CD4-positive, alpha-beta T cell treated with Interleukin-6 for 4 hours (primary cell): ENCODE data around the gene MACROH2A2.
"Not testable (repeated sequence)": the region's sequence is repeated elsewhere in the genome, so short reads cannot be mapped to it uniquely, and the experiment has no call there.

Experiments used
- DNase-seq: peaks from one replicate; pipeline ENCODE4 v3.0.0-alpha.2; 2020; ENCODE audit warnings: mixed read lengths

MACROH2A2 gene

DNA sequence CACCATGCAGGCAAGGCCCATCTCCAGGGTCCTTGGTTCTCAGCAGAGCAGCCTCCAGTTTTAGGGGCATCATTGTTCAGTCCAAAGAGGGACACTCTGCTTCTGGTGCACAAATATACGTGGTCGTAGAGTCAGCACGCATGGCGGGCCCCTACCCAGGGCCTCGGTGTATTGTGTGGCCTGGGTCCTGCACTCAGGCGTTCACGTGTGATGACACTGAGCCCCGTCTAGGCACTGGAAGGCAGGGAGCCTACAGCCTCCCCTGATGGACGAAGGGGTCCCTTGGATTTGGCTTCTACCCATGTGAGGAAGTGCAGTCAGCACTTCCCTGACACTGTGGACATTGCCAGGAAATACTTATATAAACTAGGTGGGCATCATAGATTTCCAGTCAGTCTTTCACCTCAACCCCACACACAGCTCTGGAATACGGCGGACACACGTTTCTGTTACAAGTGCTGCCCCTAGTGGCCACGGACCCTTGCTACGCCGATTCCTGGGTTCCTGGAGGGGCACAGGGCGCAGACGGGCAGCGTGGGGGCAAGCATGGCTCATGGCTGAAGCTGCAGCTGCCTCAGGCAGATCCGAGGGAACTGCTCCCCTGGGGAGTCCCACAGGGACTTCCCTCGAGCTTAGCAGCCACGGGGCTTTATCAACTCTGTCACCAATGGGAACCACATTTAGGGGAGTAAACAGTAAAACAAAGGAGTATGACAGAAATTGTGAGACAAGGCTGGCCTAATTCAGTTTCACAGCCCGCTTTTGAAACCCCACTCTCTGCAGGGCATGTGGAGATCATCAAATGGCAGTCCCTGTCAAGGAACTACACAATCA, 54.5 kb downstream of the MACROH2A2 start:
- peak; percentile 9 for DNase-seq

DNA sequence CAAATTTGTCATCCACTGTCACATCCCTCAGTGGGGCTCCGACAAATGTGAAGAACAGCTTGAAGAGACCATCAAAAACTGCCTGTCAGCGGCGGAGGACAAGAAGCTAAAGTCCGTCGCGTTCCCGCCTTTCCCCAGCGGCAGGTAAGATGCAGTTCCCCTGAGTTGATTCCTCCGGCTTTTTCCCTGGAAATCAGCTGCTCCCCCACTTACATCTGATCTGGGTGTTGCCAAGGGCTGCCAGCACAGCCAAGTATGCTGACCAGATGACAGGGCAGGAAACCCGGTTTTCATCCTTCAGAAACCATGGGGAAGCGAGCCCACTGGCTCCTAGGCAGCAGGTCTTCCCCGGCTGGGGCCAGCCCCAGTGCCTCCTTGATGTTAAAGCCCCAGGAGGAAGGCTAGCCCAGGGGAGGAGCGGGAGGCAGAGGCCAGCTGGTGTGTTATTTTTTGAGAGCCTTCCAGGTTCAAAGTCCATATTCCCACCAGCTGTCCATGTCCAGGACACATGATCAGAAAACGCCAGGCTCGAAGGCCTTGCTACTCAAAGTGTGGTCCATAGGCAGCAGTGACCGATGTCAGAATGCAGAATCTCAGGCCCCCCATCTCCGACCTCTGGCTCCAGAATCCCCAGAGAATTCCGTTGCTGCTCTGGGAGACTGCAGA, 56.6 kb downstream of the MACROH2A2 start:
- no peak for DNase-seq

DNA sequence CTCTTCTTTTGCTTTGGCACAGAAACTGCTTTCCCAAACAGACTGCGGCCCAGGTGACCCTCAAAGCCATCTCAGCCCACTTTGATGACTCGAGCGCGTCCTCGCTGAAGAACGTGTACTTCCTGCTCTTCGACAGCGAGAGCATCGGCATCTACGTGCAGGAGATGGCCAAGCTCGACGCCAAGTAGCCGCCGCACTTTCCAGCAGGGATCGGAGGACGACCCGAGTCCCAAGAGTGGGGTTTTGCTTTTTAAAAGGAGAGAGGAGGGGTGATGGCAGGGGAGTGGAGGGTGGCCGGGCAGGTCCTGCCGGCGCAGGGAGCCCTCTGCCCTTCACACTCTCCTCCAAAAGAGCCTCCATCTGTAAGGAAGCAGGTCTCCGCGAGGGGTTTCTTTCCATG, 58.9 kb downstream of the MACROH2A2 start:
- DNase-seq = no peak

DNA sequence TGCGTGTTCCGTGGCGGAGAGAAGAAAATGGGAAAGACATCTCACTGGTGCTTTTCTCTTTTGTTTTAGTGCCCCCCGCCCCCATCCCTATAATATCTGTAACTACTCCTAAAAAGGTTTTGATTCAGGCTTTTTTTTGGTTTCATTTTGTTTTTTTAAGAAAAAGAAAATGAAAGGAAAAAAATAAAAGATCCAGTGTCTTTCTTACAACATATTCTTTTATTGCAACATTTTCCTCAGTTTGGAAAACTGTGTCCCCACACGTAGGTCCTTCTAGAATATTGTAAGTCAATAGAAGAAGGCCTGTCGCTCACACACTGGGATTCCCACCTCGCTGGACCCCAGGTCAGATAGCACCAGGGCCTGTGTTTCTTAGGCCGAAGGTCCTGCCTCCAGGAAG, 59.4 kb downstream of the MACROH2A2 start:
- DNase-seq = no peak

DNA sequence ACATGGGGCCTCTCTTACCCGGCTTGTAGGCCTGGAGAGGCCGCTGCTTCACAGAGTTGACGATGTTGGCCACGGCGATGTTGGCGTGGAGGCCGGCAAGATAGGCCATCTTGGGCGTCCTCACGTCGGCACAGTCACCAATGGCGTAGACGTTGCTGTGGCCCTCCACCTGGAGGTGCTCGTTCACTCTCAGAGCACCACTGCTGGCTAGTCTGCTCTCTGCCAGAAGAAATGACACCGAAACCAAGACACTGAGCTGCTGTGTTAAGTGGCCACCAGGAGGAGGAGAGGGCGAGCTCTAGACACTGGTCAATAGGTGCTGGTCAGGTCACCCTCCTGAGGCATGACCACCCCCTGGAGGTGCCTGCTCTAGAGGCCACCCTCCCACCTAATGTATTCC, 62.3 kb downstream of the MACROH2A2 start:
- DNase-seq = no peak

DNA sequence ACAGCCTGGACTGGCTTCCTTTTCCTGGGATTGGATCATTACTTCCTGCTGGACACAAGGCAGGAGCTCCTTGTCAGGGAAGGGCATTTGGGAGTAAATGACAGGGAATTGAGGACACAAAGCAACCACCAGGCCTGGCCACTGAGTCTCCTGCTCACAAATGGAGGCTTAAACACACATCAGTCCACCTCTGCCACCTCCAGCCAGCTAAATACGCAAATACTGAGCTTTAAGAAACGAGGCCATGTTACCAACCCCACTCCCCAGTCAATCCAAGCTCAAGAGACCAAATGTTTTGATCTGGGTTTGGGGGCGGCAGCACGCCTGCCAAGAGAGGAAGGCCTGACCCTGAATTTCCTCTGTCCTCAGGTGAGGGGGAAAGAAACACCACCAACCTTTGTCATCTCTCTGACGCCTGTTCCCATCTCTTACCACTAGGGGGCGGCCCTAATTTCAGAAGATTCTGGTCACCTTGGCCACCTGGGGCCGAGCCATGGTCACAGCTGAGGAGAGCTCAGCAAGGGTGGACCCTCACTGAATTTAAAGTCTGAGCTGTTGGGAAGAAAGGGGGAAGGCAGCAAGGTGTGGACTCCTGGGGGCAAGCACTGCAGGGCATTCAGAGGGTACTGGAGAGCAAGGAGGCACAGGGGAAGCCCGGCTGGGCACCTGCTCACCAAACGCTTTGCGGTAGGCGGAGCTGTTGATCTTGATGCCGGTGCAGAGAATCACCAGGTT, 63.5 kb downstream of the MACROH2A2 start:
- peak; percentile 66 for DNase-seq

DNA sequence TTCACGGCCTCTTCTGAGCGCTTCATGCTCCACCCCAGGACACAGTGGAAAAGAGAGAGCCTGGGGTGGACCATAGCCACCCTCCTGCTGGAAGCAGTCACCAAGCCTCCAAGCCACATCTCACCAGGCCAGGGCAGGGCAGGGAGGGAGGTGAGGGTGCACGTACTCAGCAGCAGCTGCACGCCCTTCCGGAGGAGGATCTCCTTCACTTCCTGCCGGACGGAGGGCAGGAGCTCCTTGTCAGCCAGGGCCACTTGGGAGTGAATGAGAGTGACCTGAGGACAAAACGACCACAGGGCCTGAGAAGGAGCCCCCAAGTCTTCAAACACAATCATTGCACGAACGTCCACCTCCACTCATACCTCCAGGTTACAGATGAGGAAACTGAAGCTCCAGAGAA, 65.0 kb downstream of the MACROH2A2 start:
- DNase-seq = no peak

DNA sequence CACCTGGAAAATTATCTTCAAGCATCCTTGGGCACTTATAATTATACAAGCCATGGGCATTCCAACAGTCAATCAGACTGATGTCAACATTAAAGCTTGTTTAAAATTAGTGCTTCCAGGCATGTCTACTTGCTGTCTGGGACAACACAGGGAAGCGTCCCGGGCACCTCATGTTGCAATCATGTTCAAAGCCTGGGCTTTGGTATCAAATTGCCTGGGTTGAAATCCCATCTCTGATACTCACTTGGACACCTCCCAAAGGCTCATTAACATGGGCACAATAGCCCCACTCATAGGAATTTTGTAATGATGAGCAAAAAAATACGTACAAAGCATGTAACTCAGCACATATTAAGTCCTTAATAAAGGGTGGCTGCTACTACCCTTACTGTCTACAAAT, 65.5 kb downstream of the MACROH2A2 start:
- DNase-seq = no peak

DNA sequence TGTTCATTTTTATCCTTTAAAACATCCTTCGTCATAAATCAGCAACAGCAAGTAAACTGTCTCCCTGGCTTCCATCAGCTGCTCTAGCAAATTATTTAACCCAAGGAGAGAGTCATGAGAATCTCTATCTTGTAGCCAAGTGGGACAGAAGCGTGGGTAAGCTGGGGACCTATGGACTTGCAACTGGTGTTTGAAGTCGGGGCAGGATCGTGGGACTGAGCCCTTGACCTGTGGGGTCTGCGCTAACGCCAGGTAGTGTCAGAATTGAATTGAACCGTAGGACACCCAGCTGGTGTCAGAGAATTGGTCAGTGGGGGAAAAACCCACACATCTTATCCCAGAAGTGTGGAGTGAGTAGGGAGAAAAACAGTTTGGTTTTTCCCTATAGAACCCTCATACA, 66.6 kb downstream of the MACROH2A2 start:
- no peak for DNase-seq

DNA sequence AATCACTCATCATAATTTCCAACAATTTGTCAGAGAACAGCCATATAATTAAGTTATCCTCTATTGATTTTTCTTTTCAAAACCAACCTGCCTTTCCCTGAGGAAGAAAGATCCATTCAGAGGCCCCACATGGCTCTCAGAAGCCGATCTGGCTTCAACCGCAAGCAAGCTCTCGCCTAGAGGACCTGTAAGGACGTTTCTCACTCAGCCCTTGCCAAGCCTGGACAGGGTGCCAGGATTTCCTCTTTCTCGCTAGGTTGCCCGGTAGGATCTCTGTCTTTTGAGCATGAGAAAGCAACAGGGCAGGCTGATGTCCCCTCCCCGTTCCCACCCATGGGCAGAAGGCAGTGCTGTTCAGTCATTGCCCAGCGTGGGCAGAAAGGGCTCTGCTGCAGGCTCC, 67.0 kb downstream of the MACROH2A2 start:
- no peak for DNase-seq

DNA sequence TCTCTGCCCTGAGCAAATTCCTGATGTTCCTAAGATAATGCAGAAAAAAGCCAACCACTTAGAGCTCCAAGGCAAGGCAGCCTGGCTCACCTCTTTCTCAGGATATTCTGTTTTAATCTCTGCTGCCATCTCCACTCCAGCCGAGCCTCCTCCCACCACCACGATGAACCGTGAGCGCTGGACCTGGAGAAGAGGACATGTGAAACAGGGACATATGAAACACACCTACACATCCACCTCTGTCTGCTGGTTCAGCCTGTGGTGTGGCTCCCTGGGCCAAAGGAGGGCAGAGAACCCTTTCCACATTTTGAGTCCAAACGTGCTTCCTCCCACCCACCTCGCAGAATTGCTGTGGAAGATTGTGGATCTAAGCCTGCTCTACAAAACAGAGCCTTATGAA, 67.8 kb downstream of the MACROH2A2 start:
- no peak for DNase-seq

DNA sequence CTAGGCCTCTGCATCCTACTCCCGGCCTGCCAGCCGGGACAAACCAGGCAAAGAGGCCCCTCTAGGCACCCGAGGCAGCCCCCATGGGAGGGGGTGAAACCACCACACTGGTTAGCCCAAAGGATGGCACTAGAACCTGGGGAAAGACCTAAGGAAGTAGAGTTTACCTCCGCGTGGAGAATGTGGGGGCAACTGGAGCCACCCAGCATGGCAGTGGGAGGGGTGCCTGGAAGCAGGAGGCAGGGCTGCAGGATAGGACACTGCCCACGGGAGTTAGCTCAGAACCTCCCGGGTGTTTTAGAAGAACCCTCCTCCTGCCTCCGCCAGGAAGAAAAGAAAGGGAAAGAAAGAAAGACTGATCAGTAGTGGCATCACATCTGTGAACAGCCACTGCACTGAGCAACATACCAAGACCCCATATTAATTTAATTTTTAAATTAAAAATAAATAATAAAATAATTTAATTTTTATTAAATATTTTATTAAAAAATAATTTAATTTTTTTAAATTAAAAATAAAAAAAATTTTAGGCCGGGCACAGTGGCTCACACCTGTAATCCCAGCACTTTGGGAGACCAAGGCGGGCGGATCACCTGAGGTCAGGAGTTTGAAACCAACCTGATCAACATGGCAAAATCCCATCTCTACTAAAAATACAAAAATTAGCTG, 68.8 kb downstream of the MACROH2A2 start:
- DNase-seq = no peak

DNA sequence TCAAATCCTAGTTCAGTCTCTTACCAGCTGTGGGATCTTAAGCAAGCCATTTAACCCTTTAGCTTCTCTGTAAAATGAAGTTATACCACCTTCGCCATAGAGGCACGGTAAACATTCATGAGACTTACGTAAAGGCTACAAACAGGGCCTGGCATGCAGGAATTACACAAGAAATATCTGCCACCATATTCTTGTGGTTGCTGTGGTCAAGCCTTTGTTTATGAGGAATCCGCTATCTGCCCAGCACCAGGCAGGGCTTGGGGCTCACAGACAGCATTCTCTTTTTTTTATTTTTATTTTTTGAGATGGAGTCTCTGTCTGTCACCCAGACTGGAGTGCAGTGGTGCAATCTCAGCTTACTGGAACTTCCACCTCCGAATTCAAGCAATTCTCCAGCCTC, 70.1 kb downstream of the MACROH2A2 start:
- DNase-seq = no peak

DNA sequence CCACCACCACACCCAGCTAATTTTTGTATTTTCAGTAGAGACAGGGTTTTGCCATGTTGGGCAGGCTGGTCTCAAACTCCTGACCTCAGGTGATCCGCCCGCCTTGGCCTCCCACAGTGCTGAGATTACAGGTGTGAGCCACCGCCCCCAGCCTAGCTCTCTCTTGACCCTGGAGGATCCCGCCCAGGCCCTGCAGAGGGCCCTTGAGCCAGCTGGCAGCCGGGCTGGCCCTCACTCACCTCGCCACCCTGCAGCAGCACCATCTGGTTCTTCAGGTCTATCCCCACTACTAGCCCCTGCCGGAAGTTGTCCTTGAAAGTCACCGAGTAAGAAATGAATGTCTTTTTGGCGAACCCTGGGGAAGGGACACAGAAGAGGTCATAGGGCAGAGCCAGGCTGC, 70.5 kb downstream of the MACROH2A2 start:
- not testable (repeated sequence) for DNase-seq

DNA sequence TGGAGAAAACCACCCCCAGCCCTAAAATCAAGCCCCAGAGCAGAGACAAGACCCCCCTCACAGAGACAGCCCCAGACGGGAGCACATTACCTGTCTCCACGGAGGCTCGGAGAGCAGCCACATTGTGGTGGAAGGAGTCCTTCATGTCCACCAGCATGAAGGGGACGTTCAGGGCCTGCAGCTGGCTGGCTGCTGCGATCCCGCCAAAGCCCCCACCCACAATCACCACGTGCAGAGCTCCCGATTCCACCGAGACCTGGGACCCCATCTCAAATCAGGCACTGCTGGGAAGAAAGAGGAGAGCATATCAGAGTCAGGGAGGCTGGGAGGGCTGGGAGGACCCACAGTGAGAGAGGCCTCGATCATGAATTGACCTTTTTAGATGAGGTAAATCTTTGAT, 71.2 kb downstream of the MACROH2A2 start:
- DNase-seq = no peak

DNA sequence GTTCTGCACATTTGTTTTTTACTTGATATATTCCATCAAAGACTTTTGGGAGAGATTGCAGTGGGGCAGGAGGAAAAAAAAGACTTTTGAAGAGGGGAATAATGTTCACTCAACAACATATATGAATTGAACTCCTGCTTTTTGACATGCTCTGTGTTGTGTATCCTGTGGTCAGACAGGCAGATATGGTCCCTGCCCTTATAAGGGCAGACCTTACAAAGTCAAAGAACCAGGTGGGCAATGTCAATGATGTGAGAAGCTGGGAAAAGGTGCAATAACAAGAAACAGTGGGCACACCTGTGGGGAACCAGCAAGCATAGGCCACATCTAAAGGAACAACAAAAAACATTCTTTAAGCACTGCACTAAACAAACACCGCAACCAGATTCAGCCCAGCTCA, 71.8 kb downstream of the MACROH2A2 start:
- DNase-seq = no peak

DNA sequence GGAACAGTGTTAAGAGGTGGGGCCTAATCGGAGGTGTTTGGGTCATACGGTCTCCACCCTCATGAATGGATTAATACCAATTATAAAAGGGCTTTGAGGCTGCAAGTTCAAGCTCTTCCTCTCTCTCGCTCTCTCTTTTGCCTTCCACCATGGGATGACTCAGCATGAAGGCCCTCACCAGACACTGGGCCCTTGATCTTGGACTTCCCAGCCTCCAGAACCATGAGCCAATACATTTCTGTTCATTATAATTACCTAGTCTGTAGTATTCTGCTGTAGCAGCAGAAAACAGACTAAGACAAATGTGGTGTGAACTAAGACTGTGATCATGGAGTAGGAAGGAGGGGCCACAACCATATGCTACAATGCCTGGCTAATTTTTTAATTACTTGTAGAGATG, 72.3 kb downstream of the MACROH2A2 start:
- no peak for DNase-seq

DNA sequence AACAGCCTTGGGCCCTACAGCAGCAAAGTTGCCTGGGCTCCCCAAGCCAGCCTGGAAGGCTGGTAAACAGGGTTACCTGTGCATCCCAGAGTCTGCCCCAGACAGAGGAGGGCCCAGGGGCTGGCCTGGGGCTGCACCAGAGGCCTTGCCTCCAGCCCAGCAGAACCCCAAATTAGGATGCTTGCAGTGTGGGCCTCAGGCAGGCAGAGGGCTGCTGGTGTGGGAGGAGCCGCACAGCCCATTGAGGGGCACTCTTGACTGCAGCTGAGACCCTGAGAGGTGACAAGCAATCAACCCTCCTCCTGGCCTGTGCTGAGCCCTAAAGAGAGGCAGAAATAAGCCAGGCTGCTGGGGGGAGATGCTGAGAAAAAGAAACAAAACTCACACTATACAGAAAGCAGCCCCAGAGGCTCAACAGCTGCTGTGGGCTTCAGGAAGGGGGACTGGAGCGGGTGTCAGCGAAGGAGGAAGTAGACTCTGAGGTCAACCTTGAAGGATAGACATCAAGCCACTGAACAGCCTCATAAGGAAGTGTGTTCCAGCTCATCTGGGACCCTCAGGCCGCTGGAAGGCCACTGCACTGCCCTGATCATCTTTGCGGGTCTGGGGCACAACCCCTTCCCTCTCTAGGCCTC, 73.4 kb downstream of the MACROH2A2 start:
- DNase-seq = no peak

DNA sequence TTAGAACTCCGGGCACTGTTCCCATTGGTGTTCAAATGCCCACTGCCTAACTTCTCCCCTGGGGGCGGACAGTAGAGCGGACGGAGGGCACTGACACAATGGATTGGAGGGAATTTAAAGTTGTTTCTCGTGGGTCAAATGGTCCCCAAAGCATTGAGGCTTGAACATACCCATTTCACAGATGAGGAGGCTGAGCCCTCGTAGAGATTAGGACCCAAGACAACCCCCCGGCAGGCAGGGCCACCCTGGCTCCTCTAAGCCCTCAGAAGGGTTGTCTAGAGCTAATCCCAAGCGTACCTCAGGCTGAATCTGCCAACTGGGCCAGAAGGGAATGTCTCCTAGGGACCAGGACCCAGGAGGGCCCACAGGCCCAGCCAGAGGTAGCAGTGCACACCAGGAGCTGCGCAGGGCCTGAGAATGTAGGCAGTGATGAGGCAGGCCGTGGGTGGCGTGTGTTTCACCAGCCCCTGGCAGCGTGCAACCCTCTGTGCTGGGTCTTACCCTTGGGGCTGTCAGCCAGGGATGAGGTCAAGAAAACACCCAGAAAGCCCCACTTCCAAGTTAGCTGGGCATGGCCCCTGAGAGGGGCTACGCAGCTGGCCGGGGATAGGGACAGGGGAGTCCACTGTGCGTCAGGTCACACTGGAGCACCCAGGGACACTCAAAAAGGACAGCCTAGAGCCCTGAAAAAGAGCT, 74.2 kb downstream of the MACROH2A2 start:
- no peak for DNase-seq

DNA sequence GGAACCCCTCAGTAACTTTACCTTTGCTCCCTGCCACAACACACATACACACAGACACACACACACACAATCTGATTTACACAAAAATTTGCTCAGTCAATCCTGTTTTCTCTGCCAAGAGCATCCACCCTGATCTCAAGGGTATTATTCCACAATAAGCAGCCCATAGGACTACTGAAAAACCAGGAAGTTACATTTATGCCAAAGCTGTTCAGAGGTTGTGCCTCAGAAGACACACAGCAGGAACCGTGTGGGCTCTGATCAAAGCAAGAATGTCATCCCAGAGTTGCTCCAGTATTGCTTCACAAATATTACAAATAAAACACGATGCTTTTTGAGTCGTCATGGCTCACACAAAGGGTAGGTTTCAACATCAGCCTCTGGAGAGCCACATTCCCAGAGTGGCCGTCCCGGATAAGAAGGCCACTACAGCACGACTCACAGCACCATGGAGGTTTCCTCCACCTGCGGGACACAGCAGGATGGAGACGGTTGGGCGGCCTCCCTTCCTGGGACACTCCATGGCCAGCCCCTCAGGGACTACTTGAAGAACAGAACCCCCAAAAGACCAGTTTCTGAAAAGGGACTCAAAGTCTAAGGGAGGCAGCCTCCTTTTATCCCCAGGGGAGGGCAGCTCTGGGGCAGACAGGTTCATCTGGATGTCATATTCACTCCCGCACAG, 78.4 kb downstream of the MACROH2A2 start:
- no peak for DNase-seq

DNA sequence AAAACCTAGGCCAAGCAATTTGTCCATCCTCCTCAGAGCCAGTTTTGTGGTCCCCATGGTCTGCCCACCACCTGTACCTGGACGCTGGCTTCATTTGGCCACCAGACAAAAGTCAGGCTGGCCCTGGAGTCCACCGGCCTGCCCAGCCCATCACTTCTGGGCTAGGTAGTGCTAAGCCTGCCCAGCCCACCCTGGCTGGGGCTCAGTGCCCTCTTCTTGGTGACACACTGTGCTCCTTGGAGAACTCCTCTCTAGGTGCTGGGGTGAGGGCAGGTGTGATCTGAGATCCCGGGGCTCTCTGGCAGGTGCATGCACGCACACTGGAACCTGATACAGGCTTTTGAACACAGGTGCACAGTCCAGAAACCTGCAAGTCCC, 78.9 kb downstream of the MACROH2A2 start:
- no peak for DNase-seq
